Measurements from ENCODE around the gene MTRF1L. TPM values are rescaled to one million over a fixed set of nuclear protein-coding genes. Genes with fewer than 3 reads are reported as not detected.

The MTRF1L gene
- polyA plus RNA-seq, 1 of the 3 experiments (the other 2 are of a cell fraction), result 7.7 TPM

GRCh38 chr6:152959333-152959732 is 43.2 kb downstream of the MTRF1L start (continued):
- TF ChIP-seq SMC3 (IDR thresholded peaks at IDR 0.05; ENCODE audit: low read depth, low read length) (no peak), POLR2AphosphoS5 (IDR thresholded peaks at IDR 0.05; ENCODE audit: low read depth, low read length) (no peak)

- no peak overlapping the region for H3K27ac ChIP-seq (ENCODE audit: low read depth in 2 of 2, low read length in 1 of 2)
- no peak overlapping the region for H2AFZ ChIP-seq (ENCODE audit: low read depth)
- TF ChIP-seq GABPA (IDR thresholded peaks at IDR 0.05; ENCODE audit: low read depth) (no peak), JUND (IDR thresholded peaks at IDR 0.05) (no peak), GATA2 (CRISPR knock-in tag; IDR thresholded peaks at IDR 0.05) (no peak), NFIC (IDR thresholded peaks at IDR 0.05; ENCODE audit: borderline replicate concordance) (no peak), ELF1 (IDR thresholded peaks at IDR 0.05) (no peak), USF1 (IDR thresholded peaks at IDR 0.05; ENCODE audit: borderline replicate concordance, low read depth) (no peak), EZH2phosphoT487 (IDR thresholded peaks at IDR 0.05; ENCODE audit: borderline replicate concordance, low read depth) (no peak)
- H3K9me2 ChIP-seq, result no peaks in the 10 kb centered on the region
- no peaks in the 10 kb centered on the region for H3K9me3 ChIP-seq
- no peaks in the 10 kb centered on the region for H3K79me2 ChIP-seq (ENCODE audit: insufficient read depth)
- WGBS (ENCODE audit: low lambda C conversion rate), result 41% methylated on average over 1 of the region's 1 CpG
- no peak overlapping the region for H3K4me2 ChIP-seq
- no peak for DNase-seq
- no peaks in the 10 kb centered on the region for H3F3A ChIP-seq (replicated peaks; ENCODE audit: insufficient read depth)
- H3K27me3 ChIP-seq (ENCODE audit: insufficient read depth), result no peaks in the 10 kb centered on the region
- CTCF ChIA-PET, result interaction anchor here (1.4 to 5.5 kb wide), 3 partner anchors 10 to 406 kb away, joined by 3 to 95 read pairs (median 4); partner anchors contain the start of gene VIP
- H3K36me3 ChIP-seq (replicated peaks in 1 of 2; ENCODE audit: control insufficient read depth in 1 of 2, insufficient read depth in 2 of 2, low read length in 1 of 2), result no peaks in the 10 kb centered on the region
- no peak overlapping the region for H3K4me3 ChIP-seq (ENCODE audit: low read depth in 2 of 2, low read length in 1 of 2)
- 0 out of 4 replicates have a peak, but pooled peaks cover 0 to 2% of the 10 kb centered on the region in 2 experiments for H3K4me1 ChIP-seq (ENCODE audit: control insufficient read depth in 1 of 2, insufficient read depth in 2 of 2, low read depth in 1 of 2, low read length in 1 of 2)
- H4K20me1 ChIP-seq (ENCODE audit: insufficient read depth), result no peaks in the 10 kb centered on the region
- POLR2A ChIA-PET, result no interaction called here
- H3K9ac ChIP-seq, result no peak overlapping the region
These were observed 44.7 kb downstream of the MTRF1L start for GRCh38 chr6:152957796-152958195.

- Histone ChIP-seq H3K4me2 (no peak overlapping the region), H3K4me1 (ENCODE audit: control insufficient read depth in 1 of 2, insufficient read depth in 2 of 2, low read depth in 1 of 2, low read length in 1 of 2) (peaks cover 0 to 13% of the 10 kb centered on the region in 2 experiments; a peak in 1 of 4 replicates), H3K9me3 (no peaks in the 10 kb centered on the region), H3F3A (replicated peaks; ENCODE audit: insufficient read depth) (peaks cover 7% of the 10 kb centered on the region), H4K20me1 (ENCODE audit: insufficient read depth) (no peaks in the 10 kb centered on the region), H3K36me3 (replicated peaks in 1 of 2; ENCODE audit: control insufficient read depth in 1 of 2, insufficient read depth in 2 of 2, low read length in 1 of 2) (no peaks in the 10 kb centered on the region), H3K27me3 (ENCODE audit: insufficient read depth) (no peaks in the 10 kb centered on the region), H3K9ac (no peak overlapping the region), H3K4me3 (ENCODE audit: low read depth in 2 of 2, low read length in 1 of 2) (no peak overlapping the region), H2AFZ (ENCODE audit: low read depth) (no peak overlapping the region), H3K27ac (ENCODE audit: low read depth in 2 of 2, low read length in 1 of 2) (no peak overlapping the region), H3K9me2 (no peaks in the 10 kb centered on the region), H3K79me2 (ENCODE audit: insufficient read depth) (no peaks in the 10 kb centered on the region)
- DNase-seq, result no peak
- ChIA-PET CTCF (interaction anchor here (0.5 to 5.5 kb wide), 29 partner anchors 9 to 1189 kb away, joined by 3 to 95 read pairs (median 4); partner anchors contain the start of gene VIP), POLR2A (no interaction called here)
- 61% methylated on average over 3 of the region's 3 CpGs for WGBS (ENCODE audit: low lambda C conversion rate)
- TF ChIP-seq SMC3 (IDR thresholded peaks at IDR 0.05; ENCODE audit: low read depth, low read length), result no peak
- TF ChIP-seq RAD21 (IDR thresholded peaks at IDR 0.05; ENCODE audit: low read length), result peak; percentile 37
These were observed 48.1 kb downstream of the MTRF1L start for GRCh38 chr6:152954443-152954842.

Data from SK-N-SH (cell line).